ENCODE measurements around the gene SNX7. TPM values are rescaled to one million over a fixed set of nuclear protein-coding genes. Genes with fewer than 3 reads are reported as not detected.

Gene SNX7
- total RNA-seq (1 to 10 TPM; 1.6 to 4.1 (median 2.2) TPM), polyA plus RNA-seq (1 to 10 TPM; 1.8 to 2.0 (median 1.8) TPM)
- long read RNA-seq, donor 1, partial matches to known transcripts, result 0 of 4 reads
- long read RNA-seq, donor 1, other reads (novel, unspliced or antisense), result 2 of 4 reads
- long read RNA-seq, donor 2, transcript SNX7-201 (9 exons, 1,734 nt), result major isoform, 5 of 7 reads
- long read RNA-seq, donor 2, partial matches to known transcripts, result 0 of 7 reads
- long read RNA-seq, donor 2, other reads (novel, unspliced or antisense), result 2 of 7 reads

- ATAC-seq (peak; percentile 70 to 93 (median 92)), DNase-seq (peak; percentile 85 to 86)
- no peak for TF ChIP-seq CTCF (IDR thresholded peaks at IDR 0.05)
- no peaks in the 10 kb centered on the region for H3K9me3 ChIP-seq
- intact Hi-C loops (cut with DNase I), result no loop called here
- H3K36me3 ChIP-seq (ENCODE audit: insufficient read depth in 1 of 2, low read depth in 1 of 2), result no peaks in the 10 kb centered on the region
- H3K4me3 ChIP-seq, result peak within 1 kb of the TSS; percentile 67
- H3K27me3 ChIP-seq (ENCODE audit: insufficient read depth in 3 of 3, low read length in 2 of 3), result peaks cover 0 to 28% (median 0%) of the 10 kb centered on the region in 3 donors
- H3K27ac ChIP-seq, result peak within 1 kb of the TSS; percentile 53
- peaks cover 6% of the 10 kb centered on the region for H3K4me1 ChIP-seq
- 0 to 1% (median 0%) methylated on average over 51 to 80 of the region's 80 CpGs for WGBS, 3 donors
Measured at GRCh38 chr1:98661544-98662355, at the start of gene SNX7. Gene SNX7, plus strand, starts transcription at chr1:98661721. Its CDS starts 11 bp downstream, at chr1:98661732.

DNA sequence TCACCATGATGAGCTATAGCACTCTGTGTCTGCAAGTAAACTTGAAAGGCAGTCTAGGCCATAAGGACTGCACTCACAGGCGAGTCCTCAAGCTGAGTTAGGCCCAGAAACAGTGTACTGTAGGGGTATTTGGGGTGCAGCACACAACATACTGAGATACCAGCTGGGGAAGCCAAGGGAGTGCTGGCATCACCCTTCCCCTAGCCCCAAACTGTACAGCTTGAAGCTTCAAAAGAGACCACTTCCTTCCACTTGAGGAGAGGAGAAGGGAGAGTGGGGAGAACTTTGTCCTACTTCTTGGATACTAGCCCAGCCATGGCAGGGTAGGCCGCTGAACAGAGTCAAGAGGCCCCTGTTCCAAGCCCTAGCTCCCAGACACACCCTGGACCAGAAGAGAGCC, 24.2 kb upstream of the SNX7 start:
- no peaks in the 10 kb centered on the region for H3K4me1 ChIP-seq
- H3K4me3 ChIP-seq, result no peak overlapping the region
- H3K9me3 ChIP-seq, result peaks cover 16% of the 10 kb centered on the region
- H3K27ac ChIP-seq, result no peak overlapping the region
- intact Hi-C loops (cut with DNase I), result no loop called here
- no peak for TF ChIP-seq CTCF (IDR thresholded peaks at IDR 0.05)
- no peak for ATAC-seq
- no peak for DNase-seq
- H3K27me3 ChIP-seq (ENCODE audit: insufficient read depth in 3 of 3, low read length in 2 of 3), result no peaks in the 10 kb centered on the region
- WGBS, 3 donors, result 62 to 80% (median 67%) methylated on average over 2 of the region's 2 CpGs
- H3K36me3 ChIP-seq (ENCODE audit: insufficient read depth in 1 of 2, low read depth in 1 of 2), result no peaks in the 10 kb centered on the region

GRCh38 chr1:98638185-98638584, 23.3 kb upstream of the SNX7 start:
- DNase-seq (no peak), ATAC-seq (no peak)
- H3K27ac ChIP-seq, result no peak overlapping the region
- intact Hi-C loops (cut with DNase I), result no loop called here
- no peak for TF ChIP-seq CTCF (IDR thresholded peaks at IDR 0.05)
- no peaks in the 10 kb centered on the region for H3K27me3 ChIP-seq (ENCODE audit: insufficient read depth in 3 of 3, low read length in 2 of 3)
- no peaks in the 10 kb centered on the region for H3K36me3 ChIP-seq (ENCODE audit: insufficient read depth in 1 of 2, low read depth in 1 of 2)
- H3K4me3 ChIP-seq, result no peak overlapping the region
- no peaks in the 10 kb centered on the region for H3K4me1 ChIP-seq
- H3K9me3 ChIP-seq, result peaks cover 23% of the 10 kb centered on the region

DNA sequence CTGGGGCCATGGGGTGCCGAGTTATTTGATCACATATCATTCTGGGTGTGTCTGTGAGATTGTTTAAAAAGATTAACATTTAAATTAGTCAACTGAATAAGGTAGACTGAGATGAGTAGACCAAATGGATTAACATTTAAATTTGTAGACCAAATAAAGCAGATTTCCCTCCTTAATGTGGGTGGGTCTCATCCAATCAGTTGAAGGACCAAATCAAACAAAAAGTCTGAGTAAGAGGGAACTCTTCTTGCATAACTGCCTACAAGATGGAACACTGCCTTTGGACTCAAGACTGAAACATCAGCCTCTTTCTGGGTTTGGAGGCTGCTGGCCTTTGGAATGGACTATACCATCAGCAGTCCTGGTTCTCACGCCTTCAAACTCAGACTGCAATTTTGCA, 17.0 kb upstream of the SNX7 start:
- Histone ChIP-seq H3K4me1 (no peaks in the 10 kb centered on the region), H3K9me3 (peaks cover 25% of the 10 kb centered on the region), H3K27ac (no peak overlapping the region), H3K4me3 (no peak overlapping the region), H3K36me3 (ENCODE audit: insufficient read depth in 1 of 2, low read depth in 1 of 2) (no peaks in the 10 kb centered on the region), H3K27me3 (ENCODE audit: insufficient read depth in 3 of 3, low read length in 2 of 3) (no peaks in the 10 kb centered on the region)
- no peak for ATAC-seq
- intact Hi-C loops (cut with DNase I), result no loop called here
- TF ChIP-seq CTCF (IDR thresholded peaks at IDR 0.05), result no peak
- 68 to 74% (median 71%) methylated on average over 2 of the region's 2 CpGs for WGBS, 3 donors
- no peak for DNase-seq

Data from psoas muscle (tissue), 8 donors.